Retina (tissue), 1 donor: ENCODE results near the gene RAC2.
"Not testable (repeated sequence)": the region's sequence is repeated elsewhere in the genome, so short reads cannot be mapped to it uniquely, and the experiment has no call there.

ENCODE experiments used
- DNase-seq: peaks from one replicate; pipeline ENCODE4 v3.0.0-alpha.2; 2016

The RAC2 gene

DNA sequence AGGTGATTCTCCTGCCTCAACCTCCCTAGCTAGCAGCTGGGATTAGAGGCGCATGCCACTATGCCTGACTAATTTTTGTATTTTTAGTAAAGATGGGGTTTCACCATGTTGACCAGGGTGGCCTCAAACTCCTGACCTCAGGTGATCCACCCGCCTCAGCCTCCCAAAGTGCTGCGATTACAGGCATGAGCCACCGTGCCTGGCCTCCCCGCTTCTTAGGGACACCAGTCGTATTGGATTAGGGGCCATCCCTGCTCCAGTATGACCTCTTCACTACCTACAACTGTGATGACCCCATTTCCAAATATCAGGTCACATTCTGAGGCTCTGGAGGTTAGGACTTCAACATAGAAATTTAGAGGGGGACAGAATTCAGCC is 42.6 kb downstream of the RAC2 start:
- not testable (repeated sequence) for DNase-seq

DNA sequence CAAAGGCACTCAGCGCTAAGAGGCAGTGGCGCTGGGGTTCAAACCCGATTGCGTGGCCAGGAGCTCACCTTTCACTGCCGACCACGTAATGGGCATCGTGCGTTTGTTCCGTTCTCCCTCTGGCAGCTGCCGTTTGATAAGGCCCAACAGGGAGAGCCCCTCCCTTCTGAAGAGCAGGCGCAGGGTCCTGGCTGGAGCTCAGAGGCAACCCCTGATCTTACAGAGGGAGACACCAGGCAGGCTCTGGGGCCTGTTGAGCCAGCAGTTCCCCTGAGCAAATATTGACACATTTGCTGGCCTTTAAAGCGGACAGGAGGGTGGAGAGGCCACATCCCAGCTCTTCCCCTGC is 44.3 kb downstream of the RAC2 start:
- DNase-seq, result no peak

DNA sequence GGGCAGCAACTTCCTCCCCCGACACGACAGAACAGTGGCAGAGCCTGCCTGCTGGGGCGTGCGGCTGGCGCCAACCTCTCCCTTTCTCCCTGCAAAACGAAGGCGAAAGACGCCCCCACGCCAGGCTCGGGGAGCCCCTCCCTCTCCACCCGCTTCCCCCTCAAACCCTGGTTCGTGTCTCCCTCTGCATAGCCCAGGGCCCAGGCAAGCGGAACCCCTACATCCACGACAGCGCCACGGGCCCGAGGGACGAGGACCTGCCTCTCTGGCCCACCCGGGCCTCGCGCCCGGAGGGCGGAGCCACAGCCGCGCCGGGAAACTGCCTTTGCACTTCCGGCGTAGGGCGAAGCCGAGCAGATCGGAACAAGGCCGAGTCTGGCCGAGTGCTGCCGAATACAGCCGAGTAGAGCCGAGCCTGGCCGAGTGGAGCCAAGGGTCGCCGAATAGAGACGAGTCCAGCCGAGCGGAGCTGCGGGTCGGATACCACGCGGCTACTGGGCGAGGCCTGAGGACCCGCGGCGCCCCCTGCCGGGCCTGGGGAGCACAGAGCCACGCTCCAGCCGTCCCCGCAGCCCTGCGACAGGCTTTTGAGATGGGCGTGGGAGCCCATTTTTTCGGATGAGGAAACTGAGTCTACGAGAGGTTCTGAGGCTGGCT is 44.8 kb downstream of the RAC2 start:
- DNase-seq, result peak; percentile 99

DNA sequence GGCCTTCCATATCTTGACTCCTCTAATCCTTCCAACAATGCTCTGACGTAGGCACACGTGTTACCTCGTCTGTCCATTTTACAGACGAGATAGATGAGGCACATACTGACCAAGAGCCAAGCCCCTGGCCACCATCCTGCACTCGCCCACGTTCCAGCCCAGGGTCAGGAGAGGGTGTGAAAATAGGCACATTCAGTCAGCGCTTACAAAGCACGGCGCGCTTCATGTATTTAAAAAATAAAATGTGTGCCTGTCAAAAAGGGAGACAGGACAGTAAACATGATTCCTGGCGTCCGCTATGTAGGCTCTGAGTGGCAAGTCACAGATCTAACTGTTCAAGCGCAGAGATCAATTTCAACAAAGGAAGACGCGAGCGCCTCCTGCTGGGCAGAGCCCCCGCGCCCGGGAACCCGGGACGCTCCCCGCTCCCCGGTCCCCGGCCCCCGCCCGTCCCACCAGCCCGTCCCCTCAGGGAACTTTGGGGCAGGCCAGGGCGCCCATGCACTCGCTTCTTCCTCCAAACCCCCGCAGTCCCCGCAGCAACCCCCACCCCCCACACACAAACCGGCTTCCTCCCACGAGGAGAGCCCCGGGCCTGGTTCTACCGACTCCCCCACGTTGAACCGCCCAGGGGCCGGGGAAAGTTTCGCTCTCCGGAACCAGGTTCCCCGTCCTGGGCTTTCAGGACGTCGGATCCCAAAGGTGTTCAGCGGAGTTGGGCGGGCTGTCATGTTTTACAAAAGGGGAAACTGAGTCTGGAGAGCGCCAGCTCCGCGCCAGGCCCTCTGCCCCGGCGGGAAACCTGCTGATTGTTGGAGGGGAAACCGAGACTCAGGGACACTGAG is 45.6 kb downstream of the RAC2 start:
- peak; percentile 84 for DNase-seq

DNA sequence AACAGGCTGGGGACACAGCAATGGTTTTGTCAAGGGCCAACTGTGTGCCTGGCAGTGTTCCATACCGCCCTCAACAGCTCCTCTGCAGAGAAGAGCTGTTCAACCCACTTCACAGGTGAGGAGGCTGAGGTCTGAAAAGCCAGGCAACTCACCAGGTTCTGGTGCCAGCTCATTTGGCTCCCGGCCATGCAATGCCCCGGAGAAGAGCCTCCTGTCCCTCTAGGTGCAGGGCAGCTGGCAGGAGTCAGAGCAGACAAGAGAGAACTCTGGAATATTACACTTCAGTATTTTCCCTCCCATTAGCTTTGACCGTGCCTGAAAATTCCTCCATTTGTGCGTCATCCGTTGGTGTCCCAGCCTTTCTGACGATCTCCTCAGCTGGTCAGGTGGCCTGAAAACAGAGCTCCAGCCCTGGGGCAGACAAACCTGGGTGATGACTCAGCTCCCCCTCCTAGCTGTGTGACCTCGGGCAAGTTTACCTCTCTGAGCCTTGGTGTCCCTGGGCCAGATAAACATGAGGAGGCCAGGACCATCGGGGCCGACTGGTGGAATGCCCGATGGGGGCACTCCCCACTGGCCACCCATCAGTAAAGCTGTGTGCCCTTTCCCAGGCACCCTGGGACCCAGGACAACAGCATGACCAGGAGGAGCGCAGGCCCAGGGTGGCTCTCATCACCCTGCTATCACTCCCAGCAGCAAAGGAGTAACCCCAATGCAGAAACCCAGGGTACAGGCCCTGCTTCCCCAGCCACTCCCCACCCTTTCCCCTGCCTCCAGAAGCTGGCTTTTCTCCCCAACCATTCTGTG is 46.4 kb downstream of the RAC2 start:
- no peak for DNase-seq

DNA sequence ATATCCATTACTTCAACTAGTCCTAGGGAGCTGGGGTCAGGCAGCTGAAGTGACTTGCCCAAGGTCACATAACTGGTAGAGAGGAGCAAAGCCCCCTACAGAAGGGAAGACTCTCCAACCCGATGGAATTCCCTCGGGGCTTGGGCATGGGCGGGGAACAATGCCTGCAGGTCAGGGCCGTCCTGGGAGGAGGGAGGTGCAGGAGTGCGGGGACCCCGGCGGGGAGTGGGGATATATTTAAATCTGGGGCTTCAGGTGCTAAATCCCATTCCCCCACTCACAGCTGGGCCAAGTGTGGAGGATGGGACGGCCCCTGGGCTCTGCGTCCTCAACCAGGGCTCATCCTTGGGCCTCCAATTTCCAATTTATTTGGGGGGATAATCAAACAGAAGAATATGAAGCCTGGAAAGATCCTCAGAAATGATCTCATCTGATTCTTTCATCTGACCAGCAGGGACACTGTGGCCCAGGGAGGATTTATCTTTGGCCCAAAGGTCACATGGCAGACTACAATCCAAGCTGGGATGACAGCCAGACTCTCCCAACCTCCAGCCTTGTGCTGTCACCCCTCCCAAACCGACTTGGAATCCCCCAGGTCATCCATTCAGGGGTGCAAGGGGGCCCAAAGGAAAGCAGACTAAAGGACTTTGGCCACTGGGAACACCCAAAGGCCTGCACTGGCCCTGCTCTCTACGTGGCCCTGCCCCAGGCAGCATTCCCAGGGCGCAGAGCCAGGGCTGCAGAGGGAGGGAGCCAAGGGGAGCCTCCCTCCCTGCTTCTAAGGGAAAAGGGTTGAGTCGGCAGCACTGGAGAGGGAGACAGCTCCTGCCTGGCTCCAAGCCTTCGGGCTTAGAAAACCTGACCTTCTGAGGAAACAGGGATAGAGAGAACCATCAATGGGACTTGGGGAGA is 47.3 kb downstream of the RAC2 start:
- DNase-seq, result no peak

DNA sequence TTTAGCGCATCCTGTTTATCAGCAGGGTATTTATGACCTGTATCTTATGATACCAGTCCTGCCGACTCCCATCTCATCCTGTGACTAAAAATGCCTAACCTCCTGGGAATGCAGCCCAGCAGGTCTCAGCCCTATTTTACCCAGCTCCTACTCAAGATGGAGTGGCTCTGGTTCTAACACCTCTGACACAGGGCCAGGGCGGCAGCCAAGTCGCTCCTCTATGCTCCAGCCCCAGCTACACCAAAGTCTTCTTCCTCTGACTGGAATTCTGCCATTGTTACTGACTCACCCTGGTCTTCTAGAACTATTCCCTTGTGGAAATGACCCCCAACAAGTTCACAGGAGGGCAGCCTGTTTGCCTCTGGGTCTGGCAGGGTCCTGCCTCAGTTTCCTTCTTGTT is 48.1 kb downstream of the RAC2 start:
- no peak for DNase-seq

DNA sequence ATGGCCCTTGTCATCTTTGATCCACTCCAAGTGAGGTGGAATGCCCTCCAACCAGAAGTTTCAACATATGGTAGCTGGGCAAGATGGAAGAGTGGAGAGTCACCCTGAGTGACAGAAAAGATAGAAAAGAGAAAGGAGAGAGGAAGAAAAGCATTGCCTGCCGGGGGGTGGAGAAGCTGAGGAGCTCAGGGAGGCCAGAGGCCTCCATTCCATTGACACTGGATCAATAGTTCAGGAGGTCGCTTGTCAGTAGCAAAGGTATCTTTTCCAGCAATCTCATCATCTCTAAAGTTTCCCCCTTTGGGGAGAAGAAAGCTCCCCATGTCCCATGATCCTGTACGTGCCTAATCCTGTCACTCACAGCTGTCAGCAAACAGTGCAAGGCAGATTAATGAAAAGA is 49.3 kb downstream of the RAC2 start:
- no peak for DNase-seq

DNA sequence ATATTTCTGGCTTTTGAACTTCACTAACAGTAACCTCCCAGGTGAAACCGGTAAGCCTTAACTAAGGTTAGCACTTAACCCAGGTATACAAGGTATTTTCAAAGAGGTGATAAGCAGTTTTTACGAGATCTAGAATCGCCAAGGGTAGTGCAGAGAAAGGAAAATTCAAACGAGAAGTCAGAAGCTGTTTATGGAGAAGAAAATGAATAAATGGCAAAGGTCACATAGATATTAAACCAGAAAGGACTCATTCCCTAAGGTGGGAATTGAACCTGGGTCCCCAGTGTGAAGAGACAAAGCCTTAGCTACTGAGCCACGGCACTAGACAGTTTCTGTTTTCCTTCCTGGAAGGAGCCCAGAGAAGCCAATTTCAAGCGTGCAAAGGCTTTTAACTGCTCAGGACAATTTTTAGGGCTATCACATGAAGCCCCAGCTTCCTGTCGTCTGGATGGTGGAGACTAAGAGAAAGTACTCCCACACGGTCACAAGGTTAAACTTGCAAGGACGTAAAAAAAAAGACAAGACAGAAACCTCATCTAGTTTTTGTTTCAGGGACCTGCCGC is 50.4 kb downstream of the RAC2 start:
- DNase-seq, result no peak

DNA sequence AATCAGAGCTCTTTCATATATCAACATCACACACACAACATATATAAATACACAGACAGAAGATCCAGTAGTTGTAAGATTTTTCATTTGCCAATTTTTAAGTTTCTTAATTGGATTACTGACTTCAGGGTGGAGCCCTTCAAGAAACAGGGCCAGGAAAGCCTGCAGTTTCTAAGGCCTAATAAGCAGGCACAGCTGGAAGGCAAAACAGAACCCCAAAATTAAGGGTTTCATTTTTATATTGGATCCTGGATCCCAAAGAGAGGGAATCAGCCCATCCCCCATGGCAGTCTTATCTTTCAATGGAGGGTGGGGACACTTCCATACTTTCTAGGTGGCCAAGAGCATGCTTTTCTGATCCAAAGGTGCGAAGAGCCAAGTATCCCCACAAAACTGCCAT is 51.3 kb downstream of the RAC2 start:
- no peak for DNase-seq

DNA sequence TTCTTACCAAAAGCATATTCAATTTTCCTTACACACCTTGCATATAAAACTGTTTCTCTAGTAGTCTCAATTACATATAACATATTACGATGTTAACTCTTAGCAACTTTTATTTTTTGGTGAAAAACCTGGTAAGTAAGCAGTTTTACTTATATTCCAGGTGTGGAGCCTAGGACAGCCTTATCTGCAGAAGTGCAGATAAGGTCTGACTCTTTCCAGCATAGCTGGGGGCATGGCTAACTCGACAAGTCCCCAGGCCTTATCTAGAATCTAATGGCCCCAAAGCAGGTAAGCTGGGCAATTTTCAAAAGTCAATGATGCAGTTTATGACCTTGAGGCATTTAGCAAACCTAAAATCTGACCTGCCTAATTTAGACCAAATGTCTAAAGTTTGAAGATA is 51.9 kb downstream of the RAC2 start:
- DNase-seq, result no peak

DNA sequence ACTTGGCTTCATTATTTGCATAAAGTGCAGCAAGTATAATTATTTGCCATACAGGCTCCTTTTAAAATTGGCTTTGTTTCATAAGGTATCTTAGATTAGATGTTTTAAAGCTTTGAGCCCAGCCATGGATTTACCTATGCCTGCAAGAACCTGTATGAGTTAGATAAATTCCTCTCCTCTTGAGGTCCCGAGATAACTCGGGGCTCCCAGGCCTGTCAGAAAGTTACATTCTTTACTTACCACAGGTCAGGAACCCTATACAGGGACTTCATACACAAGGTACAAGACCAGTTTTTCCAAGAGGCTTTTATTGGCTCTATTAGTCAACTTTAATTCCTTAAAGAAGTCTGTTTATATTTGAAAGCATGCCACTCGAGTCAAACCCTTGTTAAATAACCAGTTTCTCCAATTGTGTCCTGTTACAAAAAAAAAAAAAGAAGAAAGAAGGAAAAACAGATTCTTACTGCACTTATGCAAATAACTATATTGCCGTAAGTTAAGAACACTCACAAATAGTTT is 53.7 kb downstream of the RAC2 start:
- no peak for DNase-seq

DNA sequence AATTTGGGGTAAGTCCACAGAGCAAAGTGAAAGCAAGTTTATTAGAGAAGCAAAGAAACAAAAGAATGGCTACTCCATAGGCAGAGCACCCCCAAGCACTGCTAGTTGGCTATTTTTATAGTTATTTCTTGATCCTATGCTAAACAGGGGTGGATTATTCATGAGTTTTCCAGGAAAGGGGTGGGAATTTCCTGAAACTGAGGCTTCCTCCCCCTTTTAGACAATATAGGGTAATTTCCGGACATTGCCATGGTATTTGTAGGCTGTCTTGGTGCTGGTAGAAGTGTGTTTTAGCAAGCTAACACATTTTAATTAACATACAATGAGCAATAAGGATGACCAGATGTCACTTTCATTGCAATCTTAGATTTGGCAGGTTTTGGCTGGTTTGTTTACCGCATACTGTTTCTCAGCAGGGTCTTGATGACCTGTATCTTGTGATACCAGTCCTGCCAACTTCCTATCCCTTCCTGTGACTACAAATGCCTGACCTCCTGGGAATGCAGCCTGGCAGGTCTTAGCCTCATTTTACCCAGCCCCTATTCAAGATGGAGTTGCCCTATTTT is 55.1 kb downstream of the RAC2 start:
- no peak for DNase-seq

DNA sequence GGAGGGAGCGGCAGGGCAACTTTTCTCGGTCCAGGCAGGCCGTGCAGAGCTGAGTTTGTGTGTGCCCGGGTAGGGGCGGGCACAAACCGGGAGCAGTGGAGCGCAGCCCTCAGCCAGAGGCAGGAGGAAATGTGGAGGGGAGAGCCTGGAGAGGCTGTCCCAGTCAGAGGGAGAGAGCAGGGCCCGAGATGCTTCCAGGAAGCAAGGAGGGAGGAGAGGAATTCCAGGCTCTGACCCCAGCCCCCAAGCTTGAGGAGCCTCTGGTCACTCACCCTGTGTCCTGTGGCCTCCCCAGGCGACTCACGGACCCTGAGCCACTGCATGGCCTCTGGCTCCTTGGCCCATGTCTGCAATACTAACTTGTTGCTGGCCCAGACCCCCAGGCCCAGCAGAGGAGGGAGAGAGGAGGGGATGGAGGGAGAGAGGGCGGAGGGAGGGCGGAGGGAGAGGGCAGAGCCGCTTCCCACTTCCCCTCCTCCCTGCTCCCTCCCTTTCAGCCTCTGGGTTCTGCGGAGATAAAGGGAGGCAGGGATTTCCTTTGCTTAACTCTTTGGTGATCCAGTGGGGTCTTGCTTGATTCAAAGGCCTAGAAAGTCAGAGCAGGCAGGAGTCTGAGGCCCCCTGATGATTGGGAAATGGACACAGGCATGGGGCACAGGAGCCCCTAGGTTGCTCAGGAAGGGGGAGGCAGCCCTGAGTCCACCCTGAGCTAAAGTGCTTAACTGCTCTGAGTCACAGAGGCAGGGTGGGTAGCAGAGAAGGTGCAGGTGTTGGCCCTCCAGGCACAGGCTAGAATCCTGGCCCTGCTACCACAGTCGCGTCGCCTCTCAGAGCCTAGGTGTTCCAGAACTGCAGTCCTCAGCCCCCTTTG is 55.9 kb downstream of the RAC2 start, which contains the start of gene C1QTNF6:
Gene C1QTNF6 (minus strand): TSS at position 357 of the 871 bp plus-strand sequence. CDS start 34 bp downstream, at position 323.
- peak; percentile 76 for DNase-seq

DNA sequence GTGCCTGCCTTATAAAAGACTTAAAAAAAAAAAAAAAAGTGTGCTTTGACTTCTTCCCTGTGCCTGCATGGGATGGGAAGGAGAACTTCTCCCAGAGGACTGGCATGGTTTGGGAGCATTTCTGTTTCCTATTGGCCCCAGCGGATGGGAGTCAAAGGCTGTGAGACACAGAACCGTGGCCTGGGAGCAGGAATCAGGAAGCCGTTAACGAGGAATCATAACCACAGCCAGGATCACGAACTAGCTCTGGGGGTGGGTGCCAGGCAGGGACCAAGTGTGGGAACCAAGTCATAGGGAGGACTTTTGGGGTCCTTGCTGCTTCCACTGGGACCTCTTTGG is 56.5 kb downstream of the RAC2 start:
- DNase-seq, result no peak

DNA sequence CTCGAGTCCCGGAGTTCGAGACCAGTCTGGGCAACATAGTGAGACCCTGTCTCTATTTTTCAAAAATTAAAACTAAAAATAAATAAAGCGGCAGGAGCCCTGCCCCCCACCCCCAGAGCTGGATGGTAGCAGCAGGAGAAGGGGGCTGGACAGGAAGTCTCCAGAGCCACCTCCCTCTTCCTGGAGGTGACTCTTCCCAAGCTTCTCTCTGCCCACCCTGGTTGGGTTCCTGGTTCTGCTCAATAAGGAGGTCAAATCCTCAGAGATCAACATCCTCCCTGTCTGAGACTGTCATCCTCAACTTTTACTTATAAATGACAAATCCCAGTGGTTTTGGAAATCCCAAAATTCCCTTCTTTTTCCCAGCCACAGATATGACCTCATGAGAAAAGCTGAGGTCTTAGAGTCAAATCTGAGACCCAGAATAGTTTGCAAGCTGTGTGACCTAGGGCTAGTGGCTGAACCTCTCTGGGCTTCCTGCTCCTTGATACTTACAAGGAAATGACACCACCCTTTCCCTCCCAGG is 57.0 kb downstream of the RAC2 start:
- DNase-seq, result no peak

DNA sequence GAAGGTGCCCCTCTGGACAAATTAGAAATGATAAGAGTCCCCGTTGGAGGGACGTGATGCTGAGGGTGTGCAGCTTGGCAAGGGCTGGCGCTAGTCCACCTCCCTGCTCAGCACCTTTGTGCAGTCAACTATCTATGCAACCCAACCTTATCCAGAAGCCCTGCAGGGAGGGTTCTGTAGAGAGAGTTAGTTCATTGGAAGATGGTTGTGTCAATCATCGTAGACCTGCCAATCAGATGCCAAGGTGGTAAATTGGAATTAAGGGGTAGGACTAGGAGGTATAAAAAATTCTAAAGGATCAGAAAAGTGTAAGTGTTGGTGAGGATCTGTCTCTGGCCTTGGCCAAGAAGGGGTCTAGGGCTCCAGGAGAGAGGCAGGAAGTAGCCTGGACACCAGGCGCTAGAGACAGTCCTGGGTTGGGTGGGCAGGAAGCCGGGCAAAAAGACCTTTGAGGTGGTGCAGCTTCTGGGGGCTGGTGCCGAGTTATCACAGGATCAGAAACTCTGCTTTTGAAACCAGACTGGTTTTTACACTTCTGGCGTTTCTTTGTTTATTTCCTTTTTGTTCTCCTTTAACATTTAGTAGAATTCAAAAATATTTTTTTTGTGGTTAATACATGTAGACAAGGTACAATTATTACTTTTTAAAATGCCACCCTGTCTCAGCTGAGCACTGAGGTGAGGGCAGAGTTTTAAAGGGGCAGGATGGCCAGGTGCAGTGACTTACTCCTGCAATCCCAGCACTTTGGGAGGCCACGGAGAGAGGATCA is 57.7 kb downstream of the RAC2 start:
- peak; percentile 43 for DNase-seq

DNA sequence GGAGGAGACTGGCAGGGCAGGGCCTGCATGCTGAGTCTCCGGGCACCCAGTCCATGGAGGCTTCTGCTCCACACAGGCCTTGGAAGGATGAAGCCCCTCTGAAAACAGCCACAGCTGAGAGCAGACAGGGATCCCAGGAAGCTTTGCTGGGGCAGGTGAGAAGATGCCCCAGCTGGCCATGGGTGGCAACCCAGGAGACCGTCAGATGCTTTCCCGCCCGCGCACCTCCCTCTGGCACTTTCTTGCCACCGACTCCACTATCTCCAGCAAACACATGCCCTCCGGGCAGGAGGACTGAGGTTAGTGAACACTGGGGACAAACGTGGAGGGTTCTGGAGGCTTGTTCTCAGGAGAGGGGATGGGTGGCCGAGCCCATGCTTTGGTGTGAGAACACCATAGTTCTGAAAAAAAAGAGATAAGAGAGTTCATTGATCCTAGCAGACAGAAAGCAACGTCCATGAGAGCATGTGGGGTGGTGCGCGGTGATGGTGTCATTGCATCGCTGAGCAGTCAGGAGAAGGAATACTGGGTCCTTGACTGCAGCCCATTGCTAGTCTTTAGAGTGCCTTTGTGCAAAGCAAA is 58.3 kb downstream of the RAC2 start:
- no peak for DNase-seq

DNA sequence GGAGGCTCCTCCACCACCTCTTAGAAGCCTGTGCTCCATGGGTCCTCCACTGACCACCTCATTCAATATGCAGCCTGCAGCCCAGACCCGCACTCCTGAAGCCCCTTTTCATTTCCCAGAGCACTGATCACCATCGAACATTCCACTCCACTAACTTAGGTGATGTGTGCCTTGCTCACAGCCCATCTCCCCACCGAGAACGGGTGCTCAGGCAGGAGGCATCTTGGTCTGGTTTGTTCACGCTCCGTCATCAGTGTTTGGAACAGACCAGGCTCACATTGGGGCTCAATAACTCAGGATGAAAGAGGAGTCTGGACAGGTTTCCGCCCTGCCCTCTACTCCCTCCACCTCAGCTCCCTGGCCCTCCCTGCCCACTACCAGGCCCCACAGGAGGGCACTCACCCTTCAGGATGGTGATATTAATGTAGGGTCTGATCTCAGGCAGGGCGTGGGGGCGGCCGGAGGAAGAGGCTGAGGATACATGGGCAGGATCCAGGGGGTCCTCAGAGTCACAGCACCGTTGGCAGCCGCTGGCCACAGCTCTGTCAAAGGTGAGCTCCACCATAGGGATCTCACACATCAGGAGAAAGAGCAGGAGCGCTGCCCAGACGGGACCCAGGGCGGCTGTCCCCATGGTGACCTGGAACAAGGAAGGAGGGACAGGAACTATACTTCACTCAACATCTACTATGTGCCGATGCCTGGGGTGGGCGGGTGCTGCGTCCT is 59.1 kb downstream of the RAC2 start:
- DNase-seq, result no peak
